GM18507 (cell line): ENCODE data around the gene HPSE2.

Source experiments
- DNase-seq: peaks from one replicate; pipeline ENCODE4 v3.0.0; 2011; ENCODE audit warnings: low read depth; ENCODE audit not compliant: insufficient read length; ENCODE audit errors: extremely low spot score
- FAIRE-seq: peaks from 2 replicates; lab custom pipeline; 2011; peaks lifted over from hg19 to GRCh38; lab: Jason Lieb, UNC

The HPSE2 gene

GRCh38 chr10:98416606-98417388 lies 818.9 kb downstream of the HPSE2 start:
- FAIRE-seq = no peak

GRCh38 chr10:98415731-98416119 lies 819.9 kb downstream of the HPSE2 start:
- FAIRE-seq (no peak), DNase-seq (no peak)

More at GRCh38 chr10:98416606-98417388, 818.9 kb downstream of the HPSE2 start:
- no peak for DNase-seq

GRCh38 chr10:98414932-98415730 lies 820.5 kb downstream of the HPSE2 start, which contains the start of gene PYROXD2:
PYROXD2 (minus strand) TSS chr10:98415182; CDS start chr10:98415135, 47 bp downstream.
- DNase-seq (no peak), FAIRE-seq (no peak)

DNA sequence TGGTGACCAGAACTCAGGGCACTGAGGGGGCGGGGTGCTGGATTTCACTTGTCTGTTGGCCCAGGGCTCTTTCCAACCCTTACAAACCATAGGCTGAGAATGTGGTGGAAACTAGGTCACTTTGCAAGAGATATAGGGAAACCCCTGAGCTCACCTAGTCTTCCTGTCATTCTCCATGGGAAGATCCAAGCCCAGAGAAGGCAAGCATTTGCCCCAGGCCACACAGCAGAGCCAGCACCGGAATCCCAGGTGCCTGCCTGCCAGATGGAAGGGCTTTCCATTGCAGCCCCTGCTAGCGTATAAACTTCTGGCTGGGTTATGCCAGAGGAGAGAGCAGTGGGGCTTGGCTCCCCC lies 821.1 kb downstream of the HPSE2 start:
- FAIRE-seq = no peak
- no peak for DNase-seq

GRCh38 chr10:98411768-98412167 lies 823.9 kb downstream of the HPSE2 start:
- FAIRE-seq = no peak
- no peak for DNase-seq

DNA sequence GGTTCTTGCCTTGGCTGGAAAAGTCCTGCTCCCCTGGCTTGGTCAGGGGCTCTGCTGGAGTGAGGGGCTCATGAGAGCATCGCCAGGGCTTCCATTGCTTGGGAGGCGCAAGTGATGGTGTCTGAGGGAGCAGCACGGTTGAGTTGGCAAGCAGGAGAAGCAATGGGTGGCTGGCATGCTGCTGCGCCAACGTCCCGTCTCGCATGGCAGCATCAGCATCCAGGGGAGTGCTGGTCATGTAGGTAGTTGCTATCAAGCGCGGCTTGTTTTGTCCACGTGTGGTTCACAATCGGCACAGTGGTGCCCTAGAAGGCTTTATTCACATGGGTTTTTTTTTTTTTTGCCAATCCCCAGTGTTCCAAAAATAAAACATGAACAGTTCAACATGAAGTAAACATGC lies 824.5 kb downstream of the HPSE2 start:
- DNase-seq = no peak
- FAIRE-seq = no peak

- DNase-seq = no peak
- no peak for FAIRE-seq
Measured at GRCh38 chr10:98410759-98411158, 824.9 kb downstream of the HPSE2 start.

- no peak for DNase-seq
- no peak for FAIRE-seq
Measured at GRCh38 chr10:98410135-98410743, 825.4 kb downstream of the HPSE2 start.

- peak; percentile 38 for DNase-seq
- FAIRE-seq = peak; percentile 87
Measured at GRCh38 chr10:98408799-98409198, 826.9 kb downstream of the HPSE2 start.

GRCh38 chr10:98407744-98408241 lies 827.9 kb downstream of the HPSE2 start:
- no peak for FAIRE-seq
- no peak for DNase-seq
